ENCODE measurements around the gene ERCC6. TPM values are rescaled to one million over a fixed set of nuclear protein-coding genes. Genes with fewer than 3 reads are reported as not detected.

The ERCC6 gene
- total RNA-seq (2014; rRNA removed; shearing (Covaris generic)): 8.9 and 11.3 TPM in 2 replicates

DNA sequence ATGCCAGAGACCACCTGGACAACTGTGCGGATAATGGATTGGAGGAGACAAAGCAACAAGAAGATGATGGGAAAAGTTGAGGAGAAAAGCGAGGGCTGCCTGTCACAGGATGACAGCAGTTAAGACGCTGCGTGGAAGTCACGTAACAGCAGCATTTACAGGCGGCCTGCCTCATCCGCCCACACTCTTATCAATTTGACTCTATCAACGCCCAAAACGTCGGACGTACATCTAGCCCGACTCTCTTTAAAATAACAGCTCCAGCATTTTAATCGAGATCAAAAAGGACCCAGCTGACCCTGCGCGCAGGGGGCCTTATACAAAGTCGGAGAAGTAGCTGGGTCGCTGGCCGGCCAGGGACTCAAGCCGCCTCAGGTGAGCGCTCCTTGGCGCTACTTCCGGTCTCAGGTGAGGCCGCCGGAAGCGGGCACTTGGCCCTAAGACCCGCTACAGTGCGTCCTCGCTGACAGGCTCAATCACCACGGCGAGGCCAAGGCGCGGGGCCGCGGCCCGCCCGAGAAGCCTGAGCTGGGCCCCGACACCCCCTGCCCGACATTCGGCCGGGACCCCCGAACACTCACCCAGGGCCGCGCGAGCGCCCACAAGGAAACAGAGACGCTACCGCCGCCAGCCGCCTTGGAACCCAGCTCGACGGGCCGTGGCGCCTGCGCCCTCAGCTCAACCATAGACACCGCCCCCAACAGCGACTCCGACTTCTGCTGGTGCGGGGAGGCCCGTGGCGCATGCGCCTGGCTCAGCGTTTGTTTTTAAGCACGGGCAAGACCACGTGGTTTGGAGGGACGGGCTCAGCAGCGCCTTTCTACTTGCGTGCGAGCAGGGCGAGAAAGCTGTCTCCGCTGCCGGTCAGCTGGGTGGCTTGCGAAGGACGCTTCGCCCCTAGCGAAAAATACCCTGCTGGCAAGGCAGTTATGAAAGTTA lies at the start of gene ERCC6:
TSS of gene ERCC6 (minus strand) at position 741 of the 939 bp plus-strand sequence.
- peak; percentile 96 for DNase-seq (ENCODE audit: low read depth)

DNA sequence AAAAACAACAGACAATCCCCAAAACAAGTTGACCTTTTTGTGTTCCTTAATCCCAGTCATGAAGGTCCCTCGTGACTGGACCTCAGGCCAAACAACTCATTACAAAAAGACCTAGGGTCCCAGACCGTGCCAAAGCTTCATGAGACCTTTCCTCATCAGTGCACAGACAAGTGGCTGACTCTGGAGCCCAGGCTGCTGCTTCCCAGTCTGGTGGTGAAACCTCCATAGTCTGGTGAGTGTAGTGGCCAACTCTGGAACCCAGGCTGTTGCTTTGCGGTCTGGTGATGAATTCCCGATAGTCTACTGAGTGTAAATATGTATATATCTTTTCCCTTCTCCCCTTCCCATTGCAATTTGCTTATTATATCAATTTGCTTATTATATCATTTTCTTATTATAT lies 49.1 kb upstream of the ERCC6 start:
- DNase-seq (ENCODE audit: low read depth): no peak

GRCh38 chr10:49585387-49585786 lies 46.5 kb upstream of the ERCC6 start:
- peak; percentile 68 for DNase-seq (ENCODE audit: low read depth)

GRCh38 chr10:49579621-49580020 lies 40.7 kb upstream of the ERCC6 start:
- DNase-seq (ENCODE audit: low read depth): peak; percentile 70

- DNase-seq (ENCODE audit: low read depth): no peak
These were observed 39.5 kb upstream of the ERCC6 start for GRCh38 chr10:49578392-49578791.

- no peak for DNase-seq (ENCODE audit: low read depth)
These were observed 38.4 kb upstream of the ERCC6 start for GRCh38 chr10:49577182-49577925.

DNA sequence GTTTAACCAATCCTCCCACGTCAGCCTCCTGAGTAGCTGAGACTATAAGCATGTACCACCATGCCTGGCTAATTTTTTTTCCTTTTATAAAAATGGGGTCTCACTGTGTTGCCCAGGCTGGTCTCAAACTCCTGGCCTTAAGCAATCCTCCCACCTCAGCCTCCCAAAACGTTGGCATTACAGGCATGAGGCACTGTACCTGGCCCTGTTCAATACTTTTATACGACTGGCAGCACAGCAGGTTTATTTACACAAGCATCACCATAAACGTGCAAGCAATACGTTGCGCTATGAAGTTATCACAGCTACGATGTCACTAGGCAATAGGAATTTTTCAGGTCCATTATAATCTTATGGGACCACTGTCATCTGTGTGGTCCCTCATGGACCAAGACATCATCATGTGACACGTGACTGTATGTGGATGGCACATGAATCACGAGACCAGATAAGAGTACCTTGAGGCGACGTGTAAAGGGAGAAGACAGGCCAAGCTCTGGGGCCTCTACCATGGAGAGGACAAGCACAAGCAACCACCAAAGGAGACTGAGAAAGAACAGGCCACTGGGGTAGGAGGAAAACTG lies 36.7 kb upstream of the ERCC6 start:
- DNase-seq (ENCODE audit: low read depth): no peak

GRCh38 chr10:49572594-49573114 lies 33.7 kb upstream of the ERCC6 start:
- no peak for DNase-seq (ENCODE audit: low read depth)

- peak; percentile 64 for DNase-seq (ENCODE audit: low read depth)
These were observed 32.5 kb upstream of the ERCC6 start for GRCh38 chr10:49571388-49571787.

DNA sequence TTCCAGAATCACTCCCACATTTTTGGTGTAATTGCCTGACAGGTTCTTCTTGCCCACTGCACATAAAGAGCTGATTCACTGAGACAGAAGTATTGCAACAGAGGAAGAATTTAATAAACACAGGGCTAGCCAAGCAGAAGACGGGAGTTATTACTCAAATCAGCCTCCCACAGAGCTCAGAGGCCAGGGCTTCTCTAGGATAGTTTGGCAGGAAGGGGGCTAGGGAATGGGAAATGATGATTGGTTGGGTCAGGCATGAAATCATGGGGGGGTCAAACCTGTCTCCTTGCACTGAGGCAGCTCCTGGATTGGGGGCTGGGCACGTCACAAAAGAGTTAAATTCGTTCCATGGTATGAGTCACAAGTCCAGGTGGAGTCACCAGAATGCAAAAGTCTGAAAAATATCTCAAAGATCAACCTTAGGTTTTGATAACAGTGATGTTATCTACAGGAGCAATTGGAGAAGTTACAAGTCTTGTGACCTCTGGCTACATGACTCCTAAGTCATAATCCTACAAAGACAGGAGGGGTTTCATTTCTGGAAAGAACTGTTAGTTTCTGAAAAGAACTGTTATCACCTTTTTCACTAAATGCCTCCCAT lies 30.2 kb upstream of the ERCC6 start:
- peak; percentile 89 for DNase-seq (ENCODE audit: low read depth)

GRCh38 chr10:49568235-49568634 lies 29.3 kb upstream of the ERCC6 start:
- DNase-seq (ENCODE audit: low read depth): peak; percentile 83

DNA sequence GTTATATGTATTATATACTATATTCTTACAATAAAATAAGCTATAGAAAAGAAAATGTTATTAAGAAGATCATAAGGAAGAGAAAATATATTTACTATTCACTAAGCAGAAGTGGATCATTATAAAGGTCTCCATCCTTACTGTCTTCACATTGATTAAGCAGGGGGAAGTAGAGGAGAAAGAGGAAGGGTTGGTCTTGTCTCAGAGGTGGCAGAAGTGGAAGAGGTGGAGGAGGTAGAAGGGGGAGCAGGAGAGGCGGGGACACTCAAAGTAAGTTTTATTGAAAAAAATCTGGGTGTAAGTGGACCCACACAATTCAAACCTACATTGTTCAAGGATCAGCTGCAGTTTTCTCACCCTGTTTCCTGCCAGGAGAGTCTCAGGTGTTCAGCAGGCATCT lies 28.9 kb upstream of the ERCC6 start:
- DNase-seq (ENCODE audit: low read depth): no peak

DNA sequence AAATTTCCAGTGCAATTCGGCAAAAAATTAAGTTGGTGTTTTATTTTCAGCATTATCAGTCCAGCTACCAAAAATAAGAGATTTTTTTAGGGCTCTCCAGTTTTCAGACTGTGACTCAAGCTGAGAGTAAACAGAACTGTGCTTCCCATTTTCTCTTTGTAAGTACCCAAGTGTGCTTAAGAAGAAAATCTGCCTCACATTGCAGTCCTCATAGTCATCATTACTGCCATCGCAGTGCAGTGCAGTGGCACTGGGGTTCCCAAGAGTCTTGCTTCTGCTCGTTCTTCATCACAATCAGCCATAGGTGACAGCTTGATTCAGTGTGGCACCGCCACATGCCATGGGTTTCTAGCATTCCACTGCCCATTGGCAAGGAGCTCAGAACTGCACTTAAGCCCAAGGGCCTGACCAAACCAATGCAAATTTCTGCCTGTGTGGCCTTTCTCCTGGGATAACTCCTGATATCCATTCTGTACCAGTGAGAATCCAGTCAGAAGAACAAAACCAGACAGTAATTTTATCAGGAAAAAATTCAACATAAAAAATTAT lies 25.6 kb upstream of the ERCC6 start:
- DNase-seq (ENCODE audit: low read depth): peak; percentile 51

DNA sequence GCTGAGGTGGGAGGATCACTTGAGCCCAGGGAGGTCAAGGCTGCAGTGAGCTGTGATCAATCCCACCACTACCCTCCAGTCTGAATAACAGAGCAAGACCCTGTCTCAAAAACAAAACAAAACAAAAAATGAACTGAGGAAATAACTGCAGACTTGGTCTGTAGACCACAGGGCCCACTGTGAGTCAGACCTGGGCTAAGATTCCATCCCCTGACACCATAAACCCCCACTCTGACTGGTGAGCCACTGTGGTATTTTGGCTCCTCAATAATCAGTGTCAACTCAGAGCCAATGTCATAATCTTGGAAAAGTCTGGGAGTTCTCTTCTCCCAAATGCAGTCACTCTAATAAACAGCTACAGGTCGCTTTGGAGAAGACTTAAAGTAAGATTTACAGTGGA lies 24.0 kb upstream of the ERCC6 start:
- DNase-seq (ENCODE audit: low read depth): peak; percentile 68

GRCh38 chr10:49560526-49560925 lies 21.6 kb upstream of the ERCC6 start:
- no peak for DNase-seq (ENCODE audit: low read depth)

GRCh38 chr10:49559476-49559875 lies 20.6 kb upstream of the ERCC6 start:
- DNase-seq (ENCODE audit: low read depth): no peak

DNA sequence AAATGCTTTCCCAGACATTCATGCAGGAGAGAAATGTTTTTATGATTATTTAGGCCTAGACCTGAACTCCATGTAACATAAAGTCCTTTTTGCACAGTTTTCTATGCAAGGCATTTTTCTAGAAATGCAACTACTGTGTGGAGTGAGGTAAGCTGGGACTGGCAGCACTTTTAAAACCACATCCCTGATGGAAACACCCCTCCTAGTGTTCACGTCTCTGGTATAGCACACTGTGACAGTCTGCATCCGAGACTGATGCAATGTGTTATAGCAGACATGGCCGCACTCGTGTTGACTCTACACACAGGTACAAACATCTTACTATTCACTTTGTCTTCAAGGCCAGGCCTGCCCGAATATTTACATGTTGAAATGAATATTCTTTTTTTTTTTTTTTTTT lies 19.3 kb upstream of the ERCC6 start:
- no peak for DNase-seq (ENCODE audit: low read depth)

DNA sequence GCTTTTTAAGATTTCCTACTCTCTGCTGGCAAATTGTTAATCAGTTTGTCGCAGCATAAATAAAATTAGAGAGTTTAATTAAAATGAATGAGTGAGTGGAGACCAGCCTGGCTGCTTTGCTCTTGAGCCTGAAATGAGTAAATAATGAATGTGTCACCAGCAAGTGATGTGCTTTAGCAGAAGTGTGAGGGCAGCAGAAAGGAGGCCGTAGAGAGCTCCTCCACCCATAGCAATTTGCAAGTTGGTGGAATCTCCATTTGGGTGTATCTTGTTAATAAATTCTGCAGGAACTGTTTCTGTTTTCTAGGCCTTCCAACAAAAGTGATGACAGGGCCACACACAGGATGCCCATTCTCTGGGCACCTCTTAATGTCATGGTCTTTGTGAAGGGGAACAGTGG lies 18.8 kb upstream of the ERCC6 start:
- no peak for DNase-seq (ENCODE audit: low read depth)

DNA sequence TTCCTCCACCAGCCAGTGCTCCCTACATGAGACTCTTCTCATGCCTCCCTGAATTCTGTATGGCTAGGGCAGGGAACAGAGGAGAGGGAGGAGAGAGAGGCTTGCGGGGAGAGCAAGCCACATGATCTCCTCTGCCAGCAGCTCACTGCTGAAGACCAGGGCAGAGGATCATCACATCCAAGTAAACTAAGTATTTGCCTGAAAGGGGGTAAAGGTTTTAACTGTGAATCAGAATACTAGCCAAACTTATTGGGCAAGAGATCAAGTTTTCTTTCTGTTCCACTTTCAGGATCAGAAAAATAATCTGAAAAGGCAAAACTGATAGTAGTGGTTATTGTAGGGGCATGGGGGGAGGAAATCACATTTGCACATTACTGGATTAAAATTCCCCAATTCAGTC lies 17.8 kb upstream of the ERCC6 start:
- no peak for DNase-seq (ENCODE audit: low read depth)

- peak; percentile 95 for DNase-seq (ENCODE audit: low read depth)
These were observed 13.4 kb upstream of the ERCC6 start for GRCh38 chr10:49552277-49552676.

DNA sequence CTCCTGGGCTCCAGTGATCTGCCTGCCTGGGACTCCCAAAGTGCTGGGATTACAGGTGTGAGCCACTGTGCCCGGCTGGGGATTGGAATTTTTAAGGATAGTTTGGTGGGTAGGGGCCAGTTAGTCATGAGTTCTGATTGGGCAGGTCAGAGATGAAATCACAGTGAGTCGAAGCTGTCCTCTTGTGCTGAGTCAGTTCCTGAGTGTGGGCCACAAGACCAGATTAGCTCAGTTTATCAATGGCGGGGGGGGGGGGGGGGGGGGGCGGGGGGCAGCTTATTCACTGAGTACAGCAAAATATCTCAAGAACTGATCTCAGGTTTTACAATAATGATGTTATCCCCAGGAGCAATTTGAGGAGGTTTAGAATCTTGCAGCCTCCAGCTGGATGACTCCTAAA lies 11.6 kb upstream of the ERCC6 start:
- DNase-seq (ENCODE audit: low read depth): peak; percentile 89
